GM21576 (cell line): ENCODE results near the gene KDM2A.
"Not testable (repeated sequence)": the region's sequence is repeated elsewhere in the genome, so short reads cannot be mapped to it uniquely, and the experiment has no call there.

ENCODE experiments used
- ATAC-seq: cut with Tn5 transposase; IDR thresholded peaks from one replicate; pipeline ENCODE4 v1.9.1; 2021; ENCODE audit warnings: mild to moderate bottlenecking, moderate library complexity; ENCODE audit not compliant: unreplicated experiment

The KDM2A gene

DNA sequence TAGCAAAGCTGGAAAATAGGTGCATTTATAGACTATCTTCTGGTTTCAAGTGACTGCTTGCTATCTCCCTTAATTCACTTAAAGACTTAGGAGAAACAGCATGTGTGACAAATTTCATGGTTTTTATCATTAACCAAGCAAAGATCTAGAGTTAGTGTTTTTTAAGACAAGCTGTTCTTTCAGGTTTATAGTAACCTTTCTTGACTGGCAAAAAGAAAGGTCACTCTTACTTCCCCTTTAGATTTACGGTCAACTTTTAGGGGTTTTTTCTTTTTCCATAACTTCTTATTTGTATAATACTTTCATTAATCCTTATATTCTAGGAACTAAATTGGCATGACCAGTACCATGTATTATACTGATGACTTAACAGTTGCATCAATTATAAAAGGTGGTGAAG lies 46.6 kb downstream of the KDM2A start:
- no peak for ATAC-seq

DNA sequence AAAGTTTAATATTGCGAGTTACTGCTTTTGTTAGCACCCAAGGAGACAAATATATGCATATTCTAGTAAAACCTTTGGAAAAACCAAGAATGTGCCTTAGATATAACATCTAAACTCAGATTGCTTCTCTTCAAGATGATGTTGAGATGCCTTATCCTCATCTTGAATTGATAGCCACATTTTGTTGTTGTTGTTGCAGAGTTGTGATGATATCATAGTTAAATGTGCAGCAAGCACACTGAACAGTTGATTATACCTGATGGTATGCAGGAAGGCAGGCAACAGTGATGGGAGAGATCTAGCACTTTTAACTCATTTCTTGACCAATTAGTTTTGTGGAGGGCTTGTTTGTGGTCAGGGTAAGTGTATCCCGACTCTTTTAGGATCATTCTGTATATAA lies 48.0 kb downstream of the KDM2A start:
- ATAC-seq: no peak

DNA sequence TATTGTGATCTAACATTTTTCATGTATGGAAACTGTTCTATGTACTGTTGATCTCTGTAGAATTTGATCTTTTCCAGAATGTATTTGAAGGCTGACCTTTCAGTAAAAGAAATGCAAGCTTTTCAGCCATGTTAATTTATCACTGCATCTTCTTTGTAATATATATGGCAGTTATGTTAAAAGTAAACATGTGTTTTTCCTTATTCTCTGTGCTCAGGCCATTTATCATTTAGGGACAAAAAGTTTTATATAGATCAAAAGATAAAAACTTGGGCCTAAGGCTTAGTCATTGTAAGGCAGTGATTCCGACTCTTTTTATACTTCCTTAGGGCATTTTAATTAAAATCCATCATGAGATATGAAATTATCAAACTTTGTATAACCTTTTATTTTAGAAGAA lies 48.7 kb downstream of the KDM2A start:
- ATAC-seq: no peak

DNA sequence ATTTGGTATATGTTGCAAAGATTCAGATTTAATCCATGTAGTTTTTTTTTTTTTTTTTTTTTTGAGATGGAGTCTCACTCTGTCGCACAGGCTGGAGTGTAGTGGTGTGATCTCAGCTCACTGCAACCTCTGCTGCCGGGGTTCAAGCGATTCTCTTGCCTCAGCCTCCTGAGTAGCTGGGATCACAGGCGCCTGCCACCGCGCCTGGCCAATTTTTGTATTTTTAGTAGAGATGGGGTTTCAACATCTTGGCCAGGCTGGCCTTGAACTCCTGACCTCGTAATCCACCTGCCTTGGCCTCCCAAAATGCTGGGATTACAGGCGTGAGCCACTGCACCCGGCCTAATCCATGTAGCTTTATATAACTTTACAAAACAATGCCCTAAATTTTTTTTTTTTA lies 49.8 kb downstream of the KDM2A start:
- not testable (repeated sequence) for ATAC-seq

DNA sequence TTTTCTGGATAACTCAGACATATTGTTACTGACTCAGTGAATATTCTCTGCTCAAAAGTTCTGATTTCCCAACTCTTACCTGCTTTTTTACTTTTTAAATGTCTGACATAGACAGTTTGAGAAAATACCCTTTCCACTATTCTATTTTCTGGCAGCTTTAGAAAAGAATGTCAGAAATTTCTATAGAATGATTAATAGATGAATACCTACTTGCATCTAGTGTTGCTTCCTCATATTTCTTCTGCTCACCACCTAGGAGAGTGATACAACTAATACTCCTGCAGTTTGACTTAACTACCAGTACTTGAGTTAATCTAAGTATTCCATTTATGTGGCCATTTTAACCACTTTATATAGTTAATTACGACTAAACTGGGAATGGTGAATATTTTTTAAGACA lies 55.2 kb downstream of the KDM2A start:
- ATAC-seq: no peak

DNA sequence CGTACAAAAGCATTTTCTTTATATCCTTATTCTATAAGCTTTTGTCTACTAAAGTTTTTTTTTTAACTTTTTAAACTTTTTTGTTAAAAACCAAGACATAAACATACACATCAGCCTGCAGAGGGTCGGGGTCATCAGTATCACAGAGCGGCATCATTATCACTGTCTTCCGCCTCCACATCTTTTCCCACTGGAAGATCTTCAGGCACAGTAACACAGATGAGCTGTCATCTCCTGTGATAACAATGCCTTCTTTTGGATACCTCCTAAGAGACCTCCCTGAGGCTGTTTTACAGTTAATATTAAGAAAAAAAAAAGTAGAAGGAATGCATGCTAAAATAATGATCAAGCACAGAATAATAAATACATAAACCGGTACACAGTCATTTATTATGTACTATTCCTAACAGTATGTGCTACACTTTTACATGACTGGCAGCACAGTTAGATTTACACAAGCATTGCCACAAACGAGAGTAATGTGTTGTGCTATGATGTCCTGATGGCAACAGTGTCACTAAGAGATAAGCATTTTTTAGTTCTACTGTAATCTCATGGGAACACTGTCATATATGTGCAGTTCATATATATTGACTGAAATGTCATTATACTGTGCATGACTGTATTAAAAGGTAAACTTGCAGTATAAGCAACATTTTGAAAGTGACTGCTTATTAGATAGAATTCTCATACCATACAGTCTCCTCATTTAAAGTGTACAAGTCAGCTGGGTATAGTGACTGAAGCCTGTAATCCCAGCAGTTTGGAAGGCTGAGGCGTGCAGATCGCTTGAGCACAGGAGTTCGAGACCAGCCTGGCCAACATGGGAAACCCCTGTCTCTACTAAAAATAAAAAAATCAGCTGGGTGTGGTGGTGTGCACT lies 58.6 kb downstream of the KDM2A start:
- no peak for ATAC-seq

DNA sequence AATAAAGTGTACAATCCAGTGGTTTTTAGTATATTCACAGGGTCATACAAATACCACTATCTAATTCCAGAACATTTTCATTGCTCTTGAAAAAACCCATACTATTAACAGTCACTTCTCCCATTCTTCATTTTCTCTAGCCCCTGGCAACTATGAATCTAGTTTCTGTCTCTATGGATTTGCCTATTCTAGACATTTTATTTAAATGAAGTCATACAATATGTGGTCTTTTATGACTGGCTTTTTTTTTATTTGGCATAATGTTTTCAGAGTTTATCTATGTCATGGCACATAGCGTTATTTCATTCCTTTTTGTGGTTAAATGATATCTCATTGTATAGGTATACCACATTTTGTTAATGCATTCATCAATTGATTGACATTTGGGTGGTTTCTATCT lies 59.4 kb downstream of the KDM2A start:
- ATAC-seq: no peak

DNA sequence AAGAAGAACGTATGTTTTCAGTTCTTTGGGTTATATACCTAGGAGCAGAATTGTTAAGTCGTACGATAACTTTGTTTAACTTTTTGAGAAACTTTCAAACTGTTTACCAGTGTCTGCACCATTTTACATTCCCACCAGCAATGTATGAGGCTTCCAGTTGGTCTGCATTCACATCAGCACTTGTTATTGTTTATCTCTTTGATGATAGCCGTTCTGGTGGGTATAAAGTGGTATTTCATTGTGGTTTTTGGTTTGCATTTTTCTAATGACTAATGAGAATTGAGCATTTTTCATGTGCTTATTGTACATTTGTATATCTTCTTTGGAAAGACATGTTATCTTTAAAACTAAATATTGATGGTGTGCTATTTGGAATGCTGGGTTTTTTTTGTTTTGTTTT lies 59.8 kb downstream of the KDM2A start:
- no peak for ATAC-seq

DNA sequence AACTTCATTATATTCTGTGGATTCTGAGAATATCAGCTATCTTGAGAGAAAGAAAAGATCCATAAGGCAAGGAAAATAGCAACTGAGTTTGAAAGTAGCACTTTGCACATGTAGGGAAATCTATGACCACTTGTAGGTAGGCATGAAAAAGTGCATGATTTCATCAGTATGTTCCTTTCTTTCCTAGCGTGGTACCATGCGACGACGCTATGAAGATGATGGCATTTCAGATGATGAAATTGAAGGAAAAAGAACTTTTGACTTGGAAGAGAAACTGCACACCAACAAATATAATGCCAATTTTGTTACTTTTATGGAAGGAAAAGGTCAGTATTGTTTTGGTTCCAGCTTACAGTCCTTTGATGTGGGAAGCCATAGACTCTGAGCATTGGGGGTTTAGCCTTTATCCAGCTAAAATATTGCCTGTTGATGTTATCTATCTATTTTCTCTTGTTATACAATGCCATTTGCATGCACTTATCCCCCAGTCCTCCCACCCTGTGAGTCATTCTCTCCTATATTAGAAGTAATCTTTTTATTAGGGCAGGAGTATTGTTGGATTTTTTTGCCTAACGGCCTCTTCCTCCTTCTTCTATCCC lies 60.9 kb downstream of the KDM2A start:
- ATAC-seq: no peak

DNA sequence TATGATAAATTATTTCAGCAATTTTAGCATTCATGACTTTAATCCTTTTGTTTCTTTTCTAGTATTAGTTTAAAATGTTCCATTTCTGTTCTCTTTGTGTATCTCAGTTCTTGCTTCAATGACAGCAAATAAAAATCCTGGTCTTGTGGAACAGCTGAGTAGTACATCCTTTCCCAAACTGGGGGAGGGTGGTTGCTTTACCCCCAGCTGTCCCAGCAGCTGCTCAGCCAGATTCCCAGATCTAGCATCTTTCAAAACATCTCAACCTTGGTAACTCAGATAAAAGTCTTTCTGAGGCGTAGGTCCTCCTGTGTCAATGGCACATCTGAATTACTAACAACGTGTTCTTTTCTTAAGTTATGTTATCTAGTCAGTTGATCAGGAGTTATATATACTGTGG lies 75.0 kb downstream of the KDM2A start:
- no peak for ATAC-seq

DNA sequence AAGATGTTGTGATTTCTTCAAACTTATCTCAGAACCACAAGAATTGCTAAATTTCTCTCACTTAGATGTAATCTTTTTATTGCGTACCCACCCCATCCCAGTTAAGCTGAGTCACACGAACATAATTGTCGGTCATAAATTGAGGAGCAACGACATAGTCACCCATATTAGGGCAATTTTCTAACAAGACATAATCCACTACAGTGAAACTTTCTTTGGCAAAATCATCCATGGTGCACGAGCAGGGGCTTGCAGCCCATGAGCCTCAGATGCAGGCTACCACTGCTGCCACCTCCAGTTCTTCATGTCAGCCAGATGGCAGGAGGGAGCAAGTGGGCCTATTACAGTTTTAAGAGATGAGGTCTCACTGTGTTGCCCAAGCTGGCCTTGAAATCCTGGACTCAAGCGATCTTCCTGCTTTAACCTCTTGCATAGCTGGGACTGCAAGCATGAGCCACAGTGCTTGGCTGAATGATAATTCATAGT lies 77.0 kb downstream of the KDM2A start:
- no peak for ATAC-seq

DNA sequence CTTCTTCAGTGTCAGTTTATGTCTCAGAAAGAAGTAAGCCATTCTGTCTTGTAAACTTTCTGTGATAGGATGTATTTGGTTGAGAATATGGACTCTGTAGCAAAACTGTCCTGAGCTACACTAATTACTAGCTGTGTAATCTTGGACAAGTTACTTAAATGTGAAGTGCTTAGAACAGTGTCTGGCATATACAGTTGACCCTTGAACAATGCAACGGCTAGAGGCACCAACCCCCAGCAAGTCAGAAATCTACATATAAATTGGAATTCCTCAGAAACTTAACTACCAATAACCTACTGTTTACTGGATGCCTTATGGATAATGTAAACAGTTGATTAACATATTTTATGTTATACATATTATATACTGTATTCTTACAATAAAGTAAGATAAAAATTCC lies 78.5 kb downstream of the KDM2A start:
- no peak for ATAC-seq

DNA sequence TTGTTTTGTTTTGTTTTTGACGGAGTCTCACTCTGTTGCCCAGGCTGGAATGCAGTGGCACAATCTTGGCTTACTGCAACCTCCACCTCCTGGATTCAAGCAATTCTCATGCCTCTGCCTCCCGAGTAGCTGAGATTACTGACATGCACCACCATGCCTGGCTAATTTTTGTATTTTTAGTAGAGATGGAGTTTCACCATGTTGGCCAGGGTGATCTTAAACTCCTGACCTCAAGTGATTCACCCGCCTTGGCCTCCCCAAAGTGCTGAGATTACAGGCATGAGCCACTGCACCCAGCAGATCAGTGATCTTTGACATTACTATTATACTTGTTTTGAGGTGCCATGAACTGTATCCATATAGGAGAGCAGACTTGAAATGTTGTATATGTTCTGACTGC lies 79.7 kb downstream of the KDM2A start:
- not testable (repeated sequence) for ATAC-seq

DNA sequence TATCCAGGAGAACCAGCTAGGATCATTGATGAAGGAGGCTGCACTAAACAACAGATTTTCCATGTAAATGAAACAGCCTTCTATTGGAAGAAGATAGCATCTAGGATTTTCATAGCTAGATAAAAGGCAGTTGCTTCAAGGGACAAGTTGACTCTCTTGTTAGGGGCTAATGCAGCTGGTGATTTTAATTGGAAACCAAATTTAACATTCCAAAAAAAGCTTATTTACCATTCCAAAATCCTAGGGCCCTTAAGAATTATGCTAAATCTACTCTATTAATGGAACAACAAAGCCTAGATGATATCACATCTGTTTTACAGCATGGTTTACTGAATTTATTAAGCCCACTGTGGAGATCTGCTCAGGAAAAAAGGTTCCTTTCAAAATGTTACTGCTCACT lies 80.7 kb downstream of the KDM2A start:
- no peak for ATAC-seq

DNA sequence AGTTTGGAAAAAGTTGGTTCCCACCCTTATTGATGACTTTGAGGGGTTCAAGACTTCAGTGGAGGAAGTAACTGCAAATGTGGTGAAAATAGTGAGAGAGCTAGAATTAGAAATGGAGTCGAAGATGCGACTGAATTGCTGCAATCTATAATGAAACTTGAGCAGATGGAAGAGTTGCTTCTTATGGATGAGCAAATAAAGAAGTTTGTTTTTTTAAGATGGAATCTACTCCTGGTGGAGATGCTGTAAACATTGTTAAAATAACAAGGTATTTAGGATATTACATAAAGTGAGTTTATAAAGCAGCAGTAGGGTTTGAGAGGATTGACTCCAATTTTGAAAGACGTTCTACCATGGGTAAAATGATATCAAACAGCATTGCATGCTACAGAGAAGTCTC lies 83.0 kb downstream of the KDM2A start:
- no peak for ATAC-seq

DNA sequence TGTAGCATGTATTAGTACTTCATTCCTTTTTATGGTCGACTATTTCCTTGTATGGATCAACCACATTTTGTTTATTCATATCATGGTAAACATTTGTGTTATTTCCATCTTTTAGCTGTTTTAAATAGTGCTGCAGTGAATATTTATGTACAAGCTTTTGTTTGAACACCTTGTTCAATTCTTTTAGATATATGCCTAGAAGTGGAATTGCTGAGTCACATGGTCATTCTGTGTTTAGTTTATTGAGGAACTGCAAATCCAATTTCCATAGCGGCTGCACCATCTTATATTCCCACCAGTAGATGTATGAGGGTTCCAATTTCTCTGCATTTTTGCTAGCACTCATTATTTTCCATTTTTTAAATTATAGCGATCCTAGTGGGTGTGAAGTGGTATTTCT lies 85.8 kb downstream of the KDM2A start:
- no peak for ATAC-seq

DNA sequence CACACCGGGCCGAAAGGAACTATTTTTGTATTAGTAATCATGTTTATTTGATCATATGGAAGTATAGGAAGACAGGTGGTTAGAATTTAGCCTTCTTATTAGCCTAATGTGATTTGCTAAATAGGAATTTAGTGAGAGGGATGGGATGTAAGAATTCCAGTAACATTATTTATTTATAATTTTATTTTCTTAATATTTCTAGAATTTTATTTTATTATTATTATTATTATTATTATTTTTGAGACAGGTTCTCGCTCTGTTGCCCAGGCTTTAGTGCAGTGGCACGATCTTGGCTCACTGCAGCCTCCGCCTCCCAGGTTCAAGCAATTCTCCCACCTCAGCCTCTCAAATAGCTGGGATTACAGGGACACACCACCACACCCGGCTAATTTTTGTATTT lies 90.2 kb downstream of the KDM2A start:
- not testable (repeated sequence) for ATAC-seq

DNA sequence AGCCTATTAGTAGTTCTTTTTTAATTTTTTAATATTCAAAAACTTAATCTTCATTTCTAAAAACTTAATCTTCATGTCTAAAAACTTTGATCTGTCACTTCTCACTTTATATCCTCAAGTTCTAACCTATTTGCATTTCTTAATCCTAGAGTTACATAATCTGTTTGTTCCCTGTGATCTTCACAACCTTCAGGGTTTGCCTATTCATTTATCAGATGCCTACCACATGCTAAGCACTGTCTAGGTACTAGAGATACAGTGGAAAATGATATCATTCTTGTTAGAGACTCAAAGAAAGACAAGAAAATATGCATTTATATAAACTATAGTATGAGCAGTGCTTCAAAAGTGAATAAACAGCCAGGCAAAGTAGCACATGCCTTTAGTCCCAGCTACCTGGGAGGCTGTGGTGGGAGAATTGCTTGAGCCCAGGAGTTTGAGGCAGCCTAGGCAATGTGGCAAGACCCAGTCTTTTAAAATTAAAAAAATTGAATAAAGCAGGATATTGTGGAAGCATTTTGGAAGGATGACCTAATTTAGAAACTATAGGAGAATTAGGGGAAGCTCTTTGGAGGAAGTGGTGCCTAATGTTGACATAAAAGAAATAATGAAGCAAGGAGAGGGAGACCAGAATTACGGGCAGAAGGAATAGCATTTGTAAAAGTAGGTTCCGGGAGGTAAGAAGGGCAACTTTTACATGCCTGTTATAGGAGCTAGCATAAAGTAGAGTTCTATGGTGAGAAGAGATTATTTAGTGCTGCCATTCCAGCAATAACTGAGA lies 92.8 kb downstream of the KDM2A start:
- no peak for ATAC-seq

DNA sequence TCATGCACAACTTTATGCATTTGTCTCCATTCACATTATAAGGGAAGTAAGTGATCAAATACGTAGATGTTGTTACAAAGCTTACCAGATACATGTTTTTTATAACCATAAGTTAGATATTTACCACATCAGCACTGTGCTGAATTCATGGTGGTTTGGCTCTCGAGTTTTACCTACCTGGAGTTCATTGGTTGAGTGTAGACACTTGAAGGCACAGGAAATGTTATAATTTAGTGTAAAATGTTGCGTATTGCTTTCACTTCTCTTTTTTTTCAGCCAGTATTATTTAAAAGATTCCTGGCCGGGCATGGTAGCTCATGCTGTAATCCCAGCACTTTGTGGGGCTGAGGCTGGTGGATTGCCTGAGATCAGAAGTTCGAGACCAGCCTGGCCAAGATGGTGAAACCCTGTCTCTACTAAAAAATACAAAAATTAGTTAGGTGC lies 94.1 kb downstream of the KDM2A start:
- ATAC-seq: no peak

DNA sequence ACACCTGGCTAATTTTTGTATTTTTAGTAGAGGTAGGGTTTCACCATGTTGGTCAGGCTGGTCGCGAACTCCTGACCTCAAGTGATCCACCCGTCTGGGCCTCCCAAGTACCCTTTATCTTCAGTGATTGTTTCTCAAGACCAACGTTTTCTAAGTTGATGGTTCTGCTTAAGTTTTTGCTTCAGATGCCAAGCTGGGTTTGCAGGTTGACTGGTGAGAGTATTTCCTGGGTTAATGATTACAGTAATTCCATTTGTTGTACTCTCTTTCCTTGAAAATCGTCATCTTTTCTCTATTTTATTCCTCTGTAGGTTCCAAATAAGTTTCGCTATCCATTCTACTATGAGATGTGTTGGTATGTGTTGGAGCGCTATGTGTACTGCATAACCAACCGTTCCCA lies 108.7 kb downstream of the KDM2A start:
- ATAC-seq: no peak

DNA sequence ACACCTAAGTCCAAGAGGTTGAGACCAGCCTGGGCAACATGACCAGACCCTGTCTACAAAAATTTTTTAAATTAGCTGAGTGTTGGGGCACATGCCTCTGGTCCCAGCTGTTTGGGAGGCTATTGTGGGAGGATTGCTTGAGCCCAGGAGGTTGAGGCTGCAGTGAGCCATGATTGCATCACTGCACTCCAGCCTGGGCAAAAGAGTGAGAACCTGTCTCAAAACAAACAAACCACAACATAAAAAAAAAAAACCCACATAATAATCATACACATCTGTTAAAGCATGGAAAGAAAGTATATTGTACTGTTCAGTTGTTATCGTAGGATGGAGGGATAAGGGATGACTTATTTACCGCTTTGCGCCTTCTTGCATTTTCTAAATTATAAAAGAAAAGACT lies 111.3 kb downstream of the KDM2A start:
- ATAC-seq: no peak

DNA sequence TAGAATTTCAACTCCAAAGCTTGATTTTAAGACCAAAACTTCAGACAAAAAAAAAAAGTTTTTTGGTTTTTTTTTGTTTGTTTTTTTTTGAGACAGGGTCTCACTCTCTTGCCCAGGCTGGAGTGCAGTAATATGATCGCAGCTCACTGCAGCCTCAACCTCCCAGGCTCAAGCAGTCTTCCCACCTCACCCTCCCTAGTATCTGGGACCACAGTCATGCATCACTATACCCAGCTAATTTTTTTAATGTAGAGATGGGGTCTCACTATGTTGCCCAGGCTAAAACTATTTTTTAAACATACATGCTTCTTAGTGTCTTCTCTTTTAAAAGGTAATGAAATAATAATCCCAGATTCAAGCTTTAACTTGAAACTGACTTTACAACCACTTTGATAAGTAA lies 111.8 kb downstream of the KDM2A start:
- ATAC-seq: no peak
